ENCODE data around the gene BORCS8.
A peak's percentile ranks its signal among the peaks of the same experiment; 100 is the strongest.

Gene BORCS8

GRCh38 chr19:19215792-19216191 is 23.8 kb upstream of the BORCS8 start:
- no peak overlapping the region for H3K4me3 ChIP-seq (ENCODE audit: low read depth, low read length)
- DNase-seq (ENCODE audit: low read depth), result no peak

GRCh38 chr19:19214892-19215291 is 22.9 kb upstream of the BORCS8 start:
- no peak overlapping the region for H3K4me3 ChIP-seq (ENCODE audit: low read depth, low read length)

GRCh38 chr19:19214159-19214490 is 22.2 kb upstream of the BORCS8 start:
- H3K4me3 ChIP-seq (ENCODE audit: low read depth, low read length), result no peak overlapping the region
- DNase-seq (ENCODE audit: low read depth), result no peak

More at GRCh38 chr19:19214892-19215291, 22.9 kb upstream of the BORCS8 start:
- DNase-seq (ENCODE audit: low read depth), result no peak

GRCh38 chr19:19213426-19214158 is 21.6 kb upstream of the BORCS8 start:
- H3K4me3 ChIP-seq (ENCODE audit: low read depth, low read length), result no peak overlapping the region
- DNase-seq (ENCODE audit: low read depth), result no peak

GRCh38 chr19:19212916-19213315 is 21.0 kb upstream of the BORCS8 start:
- H3K4me3 ChIP-seq (ENCODE audit: low read depth, low read length), result no peak overlapping the region

GRCh38 chr19:19211499-19212420 is 19.8 kb upstream of the BORCS8 start, which contains the start of gene NCAN:
TSS of gene NCAN (plus strand) at chr19:19211958. CDS start at chr19:19216954, 4,996 bp downstream.
- H3K4me3 ChIP-seq (ENCODE audit: low read depth, low read length), result no peak within 1 kb of the TSS
- DNase-seq (ENCODE audit: low read depth), result no peak

More at GRCh38 chr19:19212916-19213315, 21.0 kb upstream of the BORCS8 start:
- no peak for DNase-seq (ENCODE audit: low read depth)

- DNase-seq (ENCODE audit: low read depth), result no peak
- no peak overlapping the region for H3K4me3 ChIP-seq (ENCODE audit: low read depth, low read length)
Measured at GRCh38 chr19:19209372-19209771, 17.4 kb upstream of the BORCS8 start.

GRCh38 chr19:19207637-19208572 is 16.0 kb upstream of the BORCS8 start:
- no peak for DNase-seq (ENCODE audit: low read depth)

GRCh38 chr19:19206938-19207337 is 15.0 kb upstream of the BORCS8 start:
- DNase-seq (ENCODE audit: low read depth), result no peak
- H3K4me3 ChIP-seq (ENCODE audit: low read depth, low read length), result no peak overlapping the region

More at GRCh38 chr19:19207637-19208572, 16.0 kb upstream of the BORCS8 start:
- H3K4me3 ChIP-seq (ENCODE audit: low read depth, low read length), result no peak overlapping the region

GRCh38 chr19:19205416-19206410 is 13.8 kb upstream of the BORCS8 start:
- no peak for DNase-seq (ENCODE audit: low read depth)
- no peak overlapping the region for H3K4me3 ChIP-seq (ENCODE audit: low read depth, low read length)

- no peak for DNase-seq (ENCODE audit: low read depth)
- no peak overlapping the region for H3K4me3 ChIP-seq (ENCODE audit: low read depth, low read length)
Measured at GRCh38 chr19:19204181-19204580, 12.2 kb upstream of the BORCS8 start.

GRCh38 chr19:19203012-19203856 is 11.3 kb upstream of the BORCS8 start, which contains the start of gene NR2C2AP:
TSS of gene NR2C2AP (minus strand) at chr19:19203414. CDS start at chr19:19203060, 354 bp downstream.
- DNase-seq (ENCODE audit: low read depth), result peak; percentile 49
- H3K4me3 ChIP-seq (ENCODE audit: low read depth, low read length), result peak within 1 kb of the TSS; percentile 83

GRCh38 chr19:19202707-19203011 is 10.7 kb upstream of the BORCS8 start:
- no peak for DNase-seq (ENCODE audit: low read depth)

GRCh38 chr19:19201697-19202630 is 10.0 kb upstream of the BORCS8 start:
- H3K4me3 ChIP-seq (ENCODE audit: low read depth, low read length), result peak overlapping the region; percentile 83
- no peak for DNase-seq (ENCODE audit: low read depth)

More at GRCh38 chr19:19202707-19203011, 10.7 kb upstream of the BORCS8 start:
- peak overlapping the region; percentile 83 for H3K4me3 ChIP-seq (ENCODE audit: low read depth, low read length)

GRCh38 chr19:19193926-19194325 is 2.0 kb upstream of the BORCS8 start:
- no peak overlapping the region for H3K4me3 ChIP-seq (ENCODE audit: low read depth, low read length)
- no peak for DNase-seq (ENCODE audit: low read depth)

- no peak for DNase-seq (ENCODE audit: low read depth)
- H3K4me3 ChIP-seq (ENCODE audit: low read depth, low read length), result peak overlapping the region; percentile 86
Measured at GRCh38 chr19:19192910-19193423, 1.0 kb upstream of the BORCS8 start.
